ENCODE measurements around the gene KIF19.

GRCh38 chr17:74314877-74315276, 11.1 kb upstream of the KIF19 start:
- TF ChIP-seq POLR2AphosphoS5 (IDR thresholded peaks at IDR 0.05) = no peak
- TF ChIP-seq, protein P1, sequence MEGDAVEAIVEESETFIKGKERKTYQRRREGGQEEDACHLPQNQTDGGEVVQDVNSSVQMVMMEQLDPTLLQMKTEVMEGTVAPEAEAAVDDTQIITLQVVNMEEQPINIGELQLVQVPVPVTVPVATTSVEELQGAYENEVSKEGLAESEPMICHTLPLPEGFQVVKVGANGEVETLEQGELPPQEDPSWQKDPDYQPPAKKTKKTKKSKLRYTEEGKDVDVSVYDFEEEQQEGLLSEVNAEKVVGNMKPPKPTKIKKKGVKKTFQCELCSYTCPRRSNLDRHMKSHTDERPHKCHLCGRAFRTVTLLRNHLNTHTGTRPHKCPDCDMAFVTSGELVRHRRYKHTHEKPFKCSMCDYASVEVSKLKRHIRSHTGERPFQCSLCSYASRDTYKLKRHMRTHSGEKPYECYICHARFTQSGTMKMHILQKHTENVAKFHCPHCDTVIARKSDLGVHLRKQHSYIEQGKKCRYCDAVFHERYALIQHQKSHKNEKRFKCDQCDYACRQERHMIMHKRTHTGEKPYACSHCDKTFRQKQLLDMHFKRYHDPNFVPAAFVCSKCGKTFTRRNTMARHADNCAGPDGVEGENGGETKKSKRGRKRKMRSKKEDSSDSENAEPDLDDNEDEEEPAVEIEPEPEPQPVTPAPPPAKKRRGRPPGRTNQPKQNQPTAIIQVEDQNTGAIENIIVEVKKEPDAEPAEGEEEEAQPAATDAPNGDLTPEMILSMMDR (IDR thresholded peaks at IDR 0.05) = no peak
- TF ChIP-seq EP300 (IDR thresholded peaks at IDR 0.05; ENCODE audit: low read depth) = no peak
- TF ChIP-seq POLR2A (IDR thresholded peaks at IDR 0.05) = no peak
